Panc1 (cell line): Measurements from ENCODE around the gene ATF6B. TPM values are rescaled to one million over a fixed set of nuclear protein-coding genes. Genes with fewer than 3 reads are reported as not detected.

Experiments
- ATAC-seq: fragments of 200-7000 bp; cut with Tn5 transposase; 2 replicates; pipeline ENCODE4 v1.9.1; 2020; ENCODE audit warnings: mild to moderate bottlenecking, moderate library complexity
- BruUV-seq: library from RNA; stranded (reverse); fragments of 400-500 nt; replicated peaks from 2 replicates; lab custom pipeline; 2021; lab: Mats Ljungman, UMichigan
- CTCF ChIA-PET: fragments of 300-600 bp; sonication (Branson Sonifier 250); formaldehyde crosslinking; loops from one replicate; lab custom pipeline; 2022; ENCODE audit warnings: antibody characterized with exemption; lab: Charles Lee
- POLR2A ChIA-PET: fragments of 300-600 bp; sonication (Branson Sonifier 250); formaldehyde crosslinking; loops from one replicate; lab custom pipeline; 2022; ENCODE audit warnings: antibody characterized with exemption; lab: Charles Lee
- DNase-seq: peaks from one replicate; pipeline ENCODE4 v3.0.0-alpha.2; 2010; ENCODE audit warnings: low read depth, low spot score
- H3K27ac ChIP-seq: 2 replicates; pipeline ENCODE4 v1.5.1; 2011; ENCODE audit warnings: mild to moderate bottlenecking, low read length, inconsistent platforms
- H3K27me3 ChIP-seq: fragments of 200-500 bp; sonication (Bioruptor generic); 2 replicates; pipeline ENCODE4 v1.6.0; 2014; ENCODE audit warnings: low read length, inconsistent platforms; ENCODE audit not compliant: control insufficient read depth, insufficient read depth
- H3K36me3 ChIP-seq: fragments of 200-500 bp; sonication (Bioruptor generic); 2 replicates; pipeline ENCODE4 v1.5.1; 2014; ENCODE audit warnings: inconsistent platforms, mild to moderate bottlenecking, low read length, moderate library complexity; ENCODE audit not compliant: control insufficient read depth, insufficient read depth
- H3K4me1 ChIP-seq: 2 replicates; pipeline ENCODE4 v1.5.1; 2011; ENCODE audit warnings: inconsistent platforms, mild to moderate bottlenecking, low read length, moderate library complexity; ENCODE audit not compliant: control insufficient read depth, insufficient read depth
- H3K4me3 ChIP-seq, 2 experiments: 2 replicates each; pipeline ENCODE4 v1.5.1; 2011 to 2012; ENCODE audit warnings: low read depth in 2 of 2, low read length in 2 of 2, mild to moderate bottlenecking in 2 of 2, inconsistent platforms in 1 of 2, moderate library complexity in 1 of 2
- H3K9me3 ChIP-seq: fragments of 200-500 bp; sonication (Bioruptor generic); 2 replicates; pipeline ENCODE4 v1.5.1; 2014; ENCODE audit warnings: low read depth, mild to moderate bottlenecking, inconsistent platforms, low read length, moderate library complexity; ENCODE audit not compliant: control insufficient read depth, insufficient read depth
- POLR2AphosphoS5 ChIP-seq: IDR thresholded peaks from 2 replicates; pipeline ENCODE4 v1.6.1; 2012; ENCODE audit warnings: mild to moderate bottlenecking, low read depth, low read length, moderate library complexity
- REST ChIP-seq, 2 experiments: IDR thresholded peaks; 2 replicates each; pipeline ENCODE4 v1.6.1; 2011 to 2012; ENCODE audit warnings: low read depth in 2 of 2, control low read depth in 1 of 2, low read length in 1 of 2, mild to moderate bottlenecking in 1 of 2, moderate library complexity in 1 of 2; ENCODE audit not compliant: insufficient read depth in 1 of 2
- SIN3A ChIP-seq: IDR thresholded peaks from 2 replicates; pipeline ENCODE4 v1.6.1; 2012; ENCODE audit warnings: low read depth, mild to moderate bottlenecking, low read length, moderate library complexity, borderline replicate concordance; ENCODE audit not compliant: insufficient read depth
- TCF7L2 ChIP-seq: IDR thresholded peaks from 2 replicates; pipeline ENCODE4 v1.6.1; 2011; ENCODE audit warnings: mild to moderate bottlenecking, low read depth, low read length, inconsistent platforms
- in situ Hi-C: cut with HindIII; loops from 2 replicates; pipeline ENCODE4 v1.10.0; 2016; ENCODE audit warnings: low sequenced_read_pairs, low pct_unique_long_range_greater_than_20kb
- intact Hi-C: fragments of 100-400 bp; cut with micrococcal nuclease; formaldehyde crosslinking; loops from one replicate; pipeline ENCODE4 v1.10.0; 2022; ENCODE audit not compliant: unreplicated experiment
- total RNA-seq: library from RNA; stranded (reverse); gene quantifications from one replicate; pipeline ENCODE4 v1.2.1, GENCODE V29; 2021; ENCODE audit not compliant: unreplicated experiment
- TF ChIP-seq, protein P1 (sequence below): fragments of 450-650 bp; IDR thresholded peaks from 2 replicates; pipeline ENCODE4 v1.5.1; 2017; ENCODE audit warnings: mild to moderate bottlenecking

Gene ATF6B
- total RNA-seq, 1 experiment from 2014 or later = 127 TPM

GRCh38 chr6:32137454-32137853 is 9.4 kb upstream of the ATF6B start:
- BruUV-seq = no TSS peak
- POLR2A ChIA-PET = no interaction called here
- Histone ChIP-seq H3K9me3 (no peaks in the 10 kb centered on the region), H3K4me3 (no peak overlapping the region), H3K4me1 (no peaks in the 10 kb centered on the region), H3K36me3 (no peaks in the 10 kb centered on the region), H3K27me3 (no peaks in the 10 kb centered on the region), H3K27ac (no peak overlapping the region)
- intact Hi-C loops (no loop called here), in situ Hi-C loops (no loop called here)
- TF ChIP-seq, protein P1, sequence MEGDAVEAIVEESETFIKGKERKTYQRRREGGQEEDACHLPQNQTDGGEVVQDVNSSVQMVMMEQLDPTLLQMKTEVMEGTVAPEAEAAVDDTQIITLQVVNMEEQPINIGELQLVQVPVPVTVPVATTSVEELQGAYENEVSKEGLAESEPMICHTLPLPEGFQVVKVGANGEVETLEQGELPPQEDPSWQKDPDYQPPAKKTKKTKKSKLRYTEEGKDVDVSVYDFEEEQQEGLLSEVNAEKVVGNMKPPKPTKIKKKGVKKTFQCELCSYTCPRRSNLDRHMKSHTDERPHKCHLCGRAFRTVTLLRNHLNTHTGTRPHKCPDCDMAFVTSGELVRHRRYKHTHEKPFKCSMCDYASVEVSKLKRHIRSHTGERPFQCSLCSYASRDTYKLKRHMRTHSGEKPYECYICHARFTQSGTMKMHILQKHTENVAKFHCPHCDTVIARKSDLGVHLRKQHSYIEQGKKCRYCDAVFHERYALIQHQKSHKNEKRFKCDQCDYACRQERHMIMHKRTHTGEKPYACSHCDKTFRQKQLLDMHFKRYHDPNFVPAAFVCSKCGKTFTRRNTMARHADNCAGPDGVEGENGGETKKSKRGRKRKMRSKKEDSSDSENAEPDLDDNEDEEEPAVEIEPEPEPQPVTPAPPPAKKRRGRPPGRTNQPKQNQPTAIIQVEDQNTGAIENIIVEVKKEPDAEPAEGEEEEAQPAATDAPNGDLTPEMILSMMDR = no peak
- TF ChIP-seq POLR2AphosphoS5 = no peak
- TF ChIP-seq TCF7L2 = no peak
- TF ChIP-seq REST (IDR thresholded peaks at IDR 0.05; ENCODE audit: insufficient read depth in 1 of 2, low read depth in 2 of 2, low read length in 1 of 2) = no peak
- no peak for TF ChIP-seq SIN3A
- DNase-seq = no peak
- ATAC-seq = no peak
- CTCF ChIA-PET = no interaction called here

GRCh38 chr6:32133786-32134185 is 5.7 kb upstream of the ATF6B start:
- TF ChIP-seq TCF7L2 (no peak), POLR2AphosphoS5 (no peak), REST (IDR thresholded peaks at IDR 0.05; ENCODE audit: insufficient read depth in 1 of 2, low read depth in 2 of 2, low read length in 1 of 2) (no peak), SIN3A (no peak)
- TF ChIP-seq, protein P1 = no peak
- Histone ChIP-seq H3K9me3 (no peaks in the 10 kb centered on the region), H3K4me3 (no peak overlapping the region), H3K36me3 (no peaks in the 10 kb centered on the region), H3K27me3 (no peaks in the 10 kb centered on the region), H3K4me1 (peaks cover 9% of the 10 kb centered on the region), H3K27ac (no peak overlapping the region)
- no peak for DNase-seq
- in situ Hi-C loops (no loop called here), intact Hi-C loops (no loop called here)
- ATAC-seq = no peak
- CTCF ChIA-PET = no interaction called here
- POLR2A ChIA-PET = no interaction called here
- no TSS peak for BruUV-seq
